ENCODE data around the gene ABHD17A. TPM values are rescaled to one million over a fixed set of nuclear protein-coding genes. Genes with fewer than 3 reads are reported as not detected.

ABHD17A gene
- total and polyA plus RNA-seq, 2 of the 8 experiments (the other 6 are each of a cell fraction or from before 2014, with no cell fraction given), result 41.2 to 87.4 TPM

GRCh38 chr19:1904860-1905109 lies 19.5 kb upstream of the ABHD17A start (continued):
- no peak for TF ChIP-seq FOSL1 (IDR thresholded peaks at IDR 0.05; ENCODE audit: insufficient read depth, low read depth, low read length)
- TF ChIP-seq YY1 (IDR thresholded peaks at IDR 0.05; ENCODE audit: low read depth, low read length), result no peak
- TF ChIP-seq CHD2 (IDR thresholded peaks at IDR 0.05; ENCODE audit: low read length), result no peak
- TF ChIP-seq HDAC2 (IDR thresholded peaks at IDR 0.05; ENCODE audit: borderline replicate concordance in 1 of 2, low read depth in 2 of 2, low read length in 2 of 2), result no peak
- TF ChIP-seq TCF12 (IDR thresholded peaks at IDR 0.05; ENCODE audit: low read depth, low read length), result no peak
- TF ChIP-seq USF2 (IDR thresholded peaks at IDR 0.05; ENCODE audit: low read length), result no peak
- no peak for TF ChIP-seq CREB1 (IDR thresholded peaks at IDR 0.05)
- no peak for TF ChIP-seq SIX5 (IDR thresholded peaks at IDR 0.05; ENCODE audit: low read depth, low read length)
- TF ChIP-seq TEAD4 (IDR thresholded peaks at IDR 0.05; ENCODE audit: low read depth, low read length), result no peak
- no peak for TF ChIP-seq JUND (IDR thresholded peaks at IDR 0.05; ENCODE audit: low read length)
- TF ChIP-seq SAP30 (IDR thresholded peaks at IDR 0.05; ENCODE audit: insufficient read depth, insufficient replicate concordance, low read length), result no peak
- TF ChIP-seq TAF7 (optimal IDR thresholded peaks at IDR 0.05; ENCODE audit: borderline replicate concordance, low read depth, low read length), result no peak
- no peak for TF ChIP-seq SRF (IDR thresholded peaks at IDR 0.05; ENCODE audit: low read depth, low read length)
- TF ChIP-seq SP4 (IDR thresholded peaks at IDR 0.05; ENCODE audit: low read length), result no peak
- no peak for TF ChIP-seq SUZ12 (IDR thresholded peaks at IDR 0.05; ENCODE audit: low read length)
- peak; percentile 35; the same call in 1 of the 2 replicates for TF ChIP-seq RBBP5 (IDR thresholded peaks at IDR 0.05; ENCODE audit: borderline replicate concordance, low read depth, low read length)
- no peak for TF ChIP-seq KDM5A (IDR thresholded peaks at IDR 0.05; ENCODE audit: low read length)
- TF ChIP-seq EGR1 (IDR thresholded peaks at IDR 0.05; ENCODE audit: borderline replicate concordance, low read depth, low read length), result no peak
- no peak for TF ChIP-seq KDM1A (IDR thresholded peaks at IDR 0.05; ENCODE audit: borderline replicate concordance, low read length)
- no peak for TF ChIP-seq CTCF (IDR thresholded peaks at IDR 0.05; ENCODE audit: control extremely low read depth in 1 of 3, insufficient read depth in 1 of 3, low read depth in 1 of 3, low read length in 3 of 3)
- TF ChIP-seq BCL11A (IDR thresholded peaks at IDR 0.05; ENCODE audit: low read depth in 2 of 2, low read length in 2 of 2), result no peak
- TF ChIP-seq MAFK (IDR thresholded peaks at IDR 0.05; ENCODE audit: low read depth, low read length), result no peak
- TF ChIP-seq E2F6 (IDR thresholded peaks at IDR 0.05), result 0 out of 2 replicates have a peak, but pooled peaks have one; percentile 4
